SU-DHL-6 (cell line): ENCODE results near the gene TMPRSS13.

Experiments used
- CTCF ChIP-seq: fragments of 200-600 bp; sonication (generic); IDR thresholded peaks from one replicate; pipeline ENCODE4 v1.5.1; 2017; ENCODE audit warnings: antibody characterized with exemption, mild to moderate bottlenecking, low read length, moderate library complexity; ENCODE audit not compliant: insufficient read depth, poor library complexity, severe bottlenecking
- EZH2phosphoT487 ChIP-seq: fragments of 200-600 bp; sonication (generic), shearing (Covaris generic); conservative IDR thresholded peaks from 2 replicates; pipeline ENCODE4 v1.6.1; 2018; ENCODE audit warnings: mild to moderate bottlenecking, antibody characterized with exemption, low read length, moderate library complexity, mixed read lengths

- TF ChIP-seq CTCF (no peak), EZH2phosphoT487 (no peak)
These were observed 23.1 kb downstream of the TMPRSS13 start for GRCh38 chr11:117906126-117906525.
